ENCODE results near the gene NTS.
A peak's percentile ranks its signal among the peaks of the same experiment; 100 is the strongest.

Gene NTS

DNA sequence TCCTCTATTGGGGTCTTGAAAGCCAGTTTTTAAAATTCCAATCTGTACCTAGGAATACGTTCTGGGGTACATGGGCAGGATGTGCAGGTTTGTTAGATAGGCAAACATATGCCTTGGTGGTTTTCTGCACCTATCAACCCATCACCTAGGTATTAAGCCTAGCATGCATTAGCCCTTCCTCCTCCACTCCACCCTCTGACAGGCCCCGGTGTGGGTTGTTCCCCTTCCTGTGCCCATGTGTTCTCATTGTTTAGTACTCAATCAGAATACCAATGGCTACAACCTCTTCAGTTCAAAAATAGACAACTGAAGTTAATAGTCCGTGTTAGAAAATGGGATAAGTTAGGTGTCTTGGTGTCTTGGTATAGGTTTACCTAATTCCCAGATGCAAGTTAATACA lies 3.4 kb downstream of the NTS start:
- Histone ChIP-seq H4K8ac (ENCODE audit: low read depth, low read length) (no peak overlapping the region), H3K9me3 (ENCODE audit: insufficient read depth, low read depth, low read length) (no peaks in the 10 kb centered on the region), H3K79me1 (ENCODE audit: low read length) (no peaks in the 10 kb centered on the region), H2BK120ac (ENCODE audit: insufficient read depth, low read length, poor library complexity) (no peak overlapping the region), H3K9ac (ENCODE audit: low read length) (no peak overlapping the region), H4K91ac (ENCODE audit: low read depth, low read length) (no peak overlapping the region), H3K27me3 (ENCODE audit: insufficient read depth, low read length) (no peaks in the 10 kb centered on the region), H4K12ac (ENCODE audit: low read depth, low read length) (no peak overlapping the region), H3K14ac (ENCODE audit: low read length) (no peak overlapping the region), H3K36me3 (ENCODE audit: control insufficient read depth in 1 of 2, insufficient read depth in 2 of 2, low read length in 2 of 2) (no peaks in the 10 kb centered on the region), H3K27ac (ENCODE audit: low read depth, low read length) (no peak overlapping the region), H2AFZ (ENCODE audit: insufficient read depth, low read length, poor library complexity) (no peak overlapping the region), H3K23ac (ENCODE audit: low read length) (no peak overlapping the region), H3K4me3 (ENCODE audit: low read depth, low read length) (no peak overlapping the region), H2AK5ac (ENCODE audit: low read length) (no peak overlapping the region), H3K4me1 (ENCODE audit: control insufficient read depth in 1 of 2, insufficient read depth in 2 of 2, low read length in 2 of 2) (no peaks in the 10 kb centered on the region), H2BK5ac (ENCODE audit: low read depth, low read length, poor library complexity) (no peak overlapping the region), H3K18ac (ENCODE audit: low read length) (no peak overlapping the region), H3K4me2 (ENCODE audit: low read length) (no peak overlapping the region), H2BK12ac (ENCODE audit: low read length) (no peak overlapping the region), H3K79me2 (ENCODE audit: control insufficient read depth, insufficient read depth, low read length, poor library complexity) (no peaks in the 10 kb centered on the region), H3K4ac (ENCODE audit: low read depth, low read length) (no peak overlapping the region)
- WGBS (ENCODE audit: extremely low coverage, insufficient coverage, insufficient read length), result no CpG with 5 or more reads among the region's 3 CpGs
- no peak for DNase-seq

DNA sequence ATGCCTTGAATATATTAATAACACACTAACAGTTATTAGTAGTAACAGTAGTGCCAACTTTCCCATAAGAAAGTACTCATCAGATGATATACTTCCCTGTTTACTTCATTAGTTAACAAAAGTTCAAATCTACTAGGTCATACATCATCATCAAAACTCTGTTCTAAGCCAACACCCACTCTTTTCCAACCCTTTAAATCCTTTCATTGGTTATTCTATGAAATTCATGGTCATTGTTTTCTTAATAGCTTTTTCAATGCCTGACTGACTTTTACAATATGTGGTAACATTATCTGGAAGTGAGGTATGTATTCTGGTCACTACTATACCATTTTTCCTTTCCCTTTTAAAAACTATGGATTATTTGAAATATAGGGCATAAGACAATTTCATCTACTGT lies 9.7 kb downstream of the NTS start:
- no peak overlapping the region for H3K18ac ChIP-seq (ENCODE audit: low read length)
- H3K14ac ChIP-seq (ENCODE audit: low read length), result no peak overlapping the region
- no peak overlapping the region for H3K4ac ChIP-seq (ENCODE audit: low read depth, low read length)
- no peaks in the 10 kb centered on the region for H3K27me3 ChIP-seq (ENCODE audit: insufficient read depth, low read length)
- no peaks in the 10 kb centered on the region for H3K4me1 ChIP-seq (ENCODE audit: control insufficient read depth in 1 of 2, insufficient read depth in 2 of 2, low read length in 2 of 2)
- H2AK5ac ChIP-seq (ENCODE audit: low read length), result no peak overlapping the region
- no peak overlapping the region for H2BK120ac ChIP-seq (ENCODE audit: insufficient read depth, low read length, poor library complexity)
- no peak for DNase-seq
- no peak overlapping the region for H3K4me2 ChIP-seq (ENCODE audit: low read length)
- H3K27ac ChIP-seq (ENCODE audit: low read depth, low read length), result no peak overlapping the region
- no peaks in the 10 kb centered on the region for H3K9me3 ChIP-seq (ENCODE audit: insufficient read depth, low read depth, low read length)
- no peak overlapping the region for H4K8ac ChIP-seq (ENCODE audit: low read depth, low read length)
- H3K79me1 ChIP-seq (ENCODE audit: low read length), result no peaks in the 10 kb centered on the region
- H3K36me3 ChIP-seq (ENCODE audit: control insufficient read depth in 1 of 2, insufficient read depth in 2 of 2, low read length in 2 of 2), result no peaks in the 10 kb centered on the region
- H2BK12ac ChIP-seq (ENCODE audit: low read length), result no peak overlapping the region
- H3K23ac ChIP-seq (ENCODE audit: low read length), result no peak overlapping the region
- H4K12ac ChIP-seq (ENCODE audit: low read depth, low read length), result no peak overlapping the region
- no peak overlapping the region for H4K91ac ChIP-seq (ENCODE audit: low read depth, low read length)
- no peak overlapping the region for H2BK5ac ChIP-seq (ENCODE audit: low read depth, low read length, poor library complexity)
- no peak overlapping the region for H3K4me3 ChIP-seq (ENCODE audit: low read depth, low read length)
- no peak overlapping the region for H3K9ac ChIP-seq (ENCODE audit: low read length)
- no peaks in the 10 kb centered on the region for H3K79me2 ChIP-seq (ENCODE audit: control insufficient read depth, insufficient read depth, low read length, poor library complexity)
- no peak overlapping the region for H2AFZ ChIP-seq (ENCODE audit: insufficient read depth, low read length, poor library complexity)

DNA sequence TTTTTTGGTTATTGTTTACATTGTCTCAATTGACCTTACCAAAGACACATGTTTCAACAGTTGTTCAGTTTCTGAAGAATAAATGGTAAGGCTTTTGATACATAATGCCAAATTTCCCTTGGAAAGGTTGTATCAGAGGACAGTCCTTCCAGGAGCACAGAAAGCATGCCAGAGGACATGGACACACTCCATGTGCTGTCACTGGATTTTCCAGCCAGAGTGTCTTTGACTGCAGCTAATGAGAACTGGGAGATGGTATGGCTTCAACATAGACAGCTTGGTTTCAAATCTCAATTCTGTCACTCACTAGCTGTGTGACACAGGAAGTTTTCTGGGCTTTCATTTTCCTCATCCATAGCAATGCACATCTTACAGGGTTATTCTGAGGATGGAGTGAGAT lies 20.6 kb downstream of the NTS start:
- Histone ChIP-seq H3K4me2 (ENCODE audit: low read length) (no peak overlapping the region), H2BK5ac (ENCODE audit: low read depth, low read length, poor library complexity) (no peak overlapping the region), H4K8ac (ENCODE audit: low read depth, low read length) (no peak overlapping the region), H4K91ac (ENCODE audit: low read depth, low read length) (no peak overlapping the region), H3K14ac (ENCODE audit: low read length) (no peak overlapping the region), H2AK5ac (ENCODE audit: low read length) (no peak overlapping the region), H2BK12ac (ENCODE audit: low read length) (no peak overlapping the region), H3K9ac (ENCODE audit: low read length) (no peak overlapping the region), H3K79me2 (ENCODE audit: control insufficient read depth, insufficient read depth, low read length, poor library complexity) (no peaks in the 10 kb centered on the region), H3K4me3 (ENCODE audit: low read depth, low read length) (no peak overlapping the region), H3K4me1 (ENCODE audit: control insufficient read depth in 1 of 2, insufficient read depth in 2 of 2, low read length in 2 of 2) (no peaks in the 10 kb centered on the region), H3K79me1 (ENCODE audit: low read length) (no peaks in the 10 kb centered on the region), H3K27ac (ENCODE audit: low read depth, low read length) (no peak overlapping the region), H3K18ac (ENCODE audit: low read length) (no peak overlapping the region), H3K27me3 (ENCODE audit: insufficient read depth, low read length) (no peaks in the 10 kb centered on the region), H3K36me3 (ENCODE audit: control insufficient read depth in 1 of 2, insufficient read depth in 2 of 2, low read length in 2 of 2) (no peaks in the 10 kb centered on the region), H3K9me3 (ENCODE audit: insufficient read depth, low read depth, low read length) (no peaks in the 10 kb centered on the region), H3K4ac (ENCODE audit: low read depth, low read length) (no peak overlapping the region), H2AFZ (ENCODE audit: insufficient read depth, low read length, poor library complexity) (no peak overlapping the region), H4K12ac (ENCODE audit: low read depth, low read length) (no peak overlapping the region), H3K23ac (ENCODE audit: low read length) (no peak overlapping the region), H2BK120ac (ENCODE audit: insufficient read depth, low read length, poor library complexity) (no peak overlapping the region)
- no peak for DNase-seq

DNA sequence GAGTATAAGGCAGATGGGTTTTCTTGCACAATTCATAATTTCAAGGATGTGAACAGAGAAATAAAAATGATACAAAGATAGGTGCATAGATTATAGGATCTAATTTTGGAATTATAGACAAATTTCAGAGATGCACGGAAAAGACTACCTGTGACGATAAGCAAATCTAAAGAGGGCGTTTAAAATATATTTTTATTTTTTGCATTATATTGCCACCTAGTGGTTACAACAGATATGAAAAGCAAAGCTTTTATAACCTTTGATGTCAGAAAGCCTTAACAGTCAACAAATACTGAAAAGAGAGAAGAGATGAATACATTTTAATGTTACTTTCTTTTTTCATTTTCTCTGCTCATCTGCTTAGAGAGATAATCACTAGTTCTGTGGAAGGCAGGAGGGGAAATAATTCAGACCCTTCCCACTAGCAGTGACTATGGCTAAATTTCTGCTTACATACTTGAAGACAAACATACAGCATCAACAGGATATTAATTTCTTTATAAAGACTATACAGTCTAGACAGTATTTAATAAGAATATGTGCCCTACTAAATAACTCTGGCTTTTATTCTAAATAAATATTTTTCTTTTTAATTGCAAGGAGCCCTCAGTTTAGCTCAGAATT lies 46.3 kb downstream of the NTS start:
- no peak overlapping the region for H4K12ac ChIP-seq (ENCODE audit: low read depth, low read length)
- no peak overlapping the region for H3K14ac ChIP-seq (ENCODE audit: low read length)
- no peak overlapping the region for H2BK5ac ChIP-seq (ENCODE audit: low read depth, low read length, poor library complexity)
- H4K91ac ChIP-seq (ENCODE audit: low read depth, low read length), result no peak overlapping the region
- no peak overlapping the region for H2BK120ac ChIP-seq (ENCODE audit: insufficient read depth, low read length, poor library complexity)
- H3K18ac ChIP-seq (ENCODE audit: low read length), result no peak overlapping the region
- WGBS (ENCODE audit: extremely low coverage, insufficient coverage, insufficient read length), result no CpG with 5 or more reads among the region's 3 CpGs
- H3K27me3 ChIP-seq (ENCODE audit: insufficient read depth, low read length), result no peaks in the 10 kb centered on the region
- no peak overlapping the region for H4K8ac ChIP-seq (ENCODE audit: low read depth, low read length)
- no peak overlapping the region for H3K4ac ChIP-seq (ENCODE audit: low read depth, low read length)
- H3K4me1 ChIP-seq (ENCODE audit: control insufficient read depth in 1 of 2, insufficient read depth in 2 of 2, low read length in 2 of 2), result no peaks in the 10 kb centered on the region
- DNase-seq, result peak in 1 of 2 donors; percentile 74
- H3K27ac ChIP-seq (ENCODE audit: low read depth, low read length), result no peak overlapping the region
- H3K9ac ChIP-seq (ENCODE audit: low read length), result no peak overlapping the region
- no peak overlapping the region for H2AK5ac ChIP-seq (ENCODE audit: low read length)
- no peak overlapping the region for H2BK12ac ChIP-seq (ENCODE audit: low read length)
- no peaks in the 10 kb centered on the region for H3K36me3 ChIP-seq (ENCODE audit: control insufficient read depth in 1 of 2, insufficient read depth in 2 of 2, low read length in 2 of 2)
- no peaks in the 10 kb centered on the region for H3K9me3 ChIP-seq (ENCODE audit: insufficient read depth, low read depth, low read length)
- no peak overlapping the region for H2AFZ ChIP-seq (ENCODE audit: insufficient read depth, low read length, poor library complexity)
- no peak overlapping the region for H3K4me3 ChIP-seq (ENCODE audit: low read depth, low read length)
- no peak overlapping the region for H3K4me2 ChIP-seq (ENCODE audit: low read length)
- H3K79me2 ChIP-seq (ENCODE audit: control insufficient read depth, insufficient read depth, low read length, poor library complexity), result no peaks in the 10 kb centered on the region
- no peaks in the 10 kb centered on the region for H3K79me1 ChIP-seq (ENCODE audit: low read length)
- H3K23ac ChIP-seq (ENCODE audit: low read length), result no peak overlapping the region
